Liver (tissue), 3 donors: ENCODE data around the gene ABHD5.
"Not testable (repeated sequence)": the region's sequence is repeated elsewhere in the genome, so short reads cannot be mapped to it uniquely, and the experiment has no call there.

ENCODE experiments used
- FOXA1 ChIP-seq: IDR thresholded peaks from 2 replicates; pipeline ENCODE4 v1.6.1; 2016; ENCODE audit warnings: antibody characterized with exemption
- HNF4A ChIP-seq, 2 donors: conservative IDR thresholded peaks; 2 replicates each; pipeline ENCODE4 v1.6.1; 2016; ENCODE audit warnings: antibody characterized with exemption in 2 of 2, mild to moderate bottlenecking in 2 of 2
- JUND ChIP-seq, 2 donors: IDR thresholded peaks; 2 replicates each; pipeline ENCODE4 v1.6.1; 2016; ENCODE audit warnings: antibody characterized with exemption in 2 of 2
- RAD21 ChIP-seq, 2 donors: IDR thresholded peaks; 2 replicates each; pipeline ENCODE4 v1.6.1; 2016; ENCODE audit warnings: antibody characterized with exemption in 2 of 2, mild to moderate bottlenecking in 2 of 2
- RXRA ChIP-seq, 2 donors: IDR thresholded peaks; 2 replicates each; pipeline ENCODE4 v1.6.1; 2017 to 2018; ENCODE audit warnings: antibody characterized with exemption in 2 of 2, mild to moderate bottlenecking in 1 of 2
- SP1 ChIP-seq: IDR thresholded peaks from 2 replicates; pipeline ENCODE4 v1.6.1; 2018; ENCODE audit warnings: antibody characterized with exemption, mild to moderate bottlenecking
- TAF1 ChIP-seq: conservative IDR thresholded peaks from 2 replicates; pipeline ENCODE4 v1.6.1; 2016; ENCODE audit warnings: antibody characterized with exemption, mild to moderate bottlenecking
- YY1 ChIP-seq: IDR thresholded peaks from 2 replicates; pipeline ENCODE4 v1.6.1; 2016; ENCODE audit warnings: antibody characterized with exemption, mild to moderate bottlenecking
- TF ChIP-seq, protein P1 (sequence below): fragments of 150-350 bp; IDR thresholded peaks from 2 replicates; pipeline ENCODE4 v1.5.1; 2017; ENCODE audit warnings: improper control_type of control experiment, low read depth, low read length; ENCODE audit not compliant: missing input control
- TF ChIP-seq, protein P2 (sequence below): IDR thresholded peaks from 2 replicates; pipeline ENCODE4 v1.6.1; 2016; ENCODE audit warnings: antibody characterized with exemption, mild to moderate bottlenecking
- TF ChIP-seq, protein P3 (sequence below): IDR thresholded peaks from 2 replicates; pipeline ENCODE4 v1.6.1; 2016; ENCODE audit warnings: antibody characterized with exemption
- TF ChIP-seq, protein P4 (sequence below): IDR thresholded peaks from 2 replicates; pipeline ENCODE4 v1.6.1; 2016; ENCODE audit warnings: antibody characterized with exemption
- donor health status: healthy.
- donor health status: healthy.

DNA sequence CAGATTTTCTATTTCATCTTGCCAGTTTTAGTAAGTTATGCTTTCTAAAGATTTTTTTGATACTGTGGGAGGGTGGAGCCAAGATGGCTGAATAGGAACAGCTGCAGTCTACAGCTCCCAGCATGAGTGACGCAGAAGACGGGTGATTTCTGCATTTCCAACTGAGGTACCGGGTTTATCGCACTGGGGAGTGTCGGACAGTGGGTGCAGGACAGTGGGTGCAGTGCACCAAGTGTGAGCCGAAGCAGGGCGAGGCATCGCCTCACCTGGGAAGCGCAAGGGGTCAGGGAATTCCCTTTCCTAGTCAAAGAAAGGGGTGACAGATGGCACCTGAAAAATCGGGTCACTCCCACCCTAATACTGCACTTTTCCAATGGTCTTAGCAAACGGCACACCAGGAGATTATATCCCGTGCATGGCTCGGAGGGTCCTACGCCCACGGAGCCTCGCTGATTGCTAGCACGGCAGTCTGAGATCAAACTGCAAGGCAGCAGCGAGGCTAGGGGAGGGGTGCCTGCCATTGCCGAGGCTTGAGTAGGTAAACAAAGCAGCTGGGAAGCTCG is 11.8 kb upstream of the ABHD5 start:
- not testable (repeated sequence) for TF ChIP-seq RXRA (IDR thresholded peaks at IDR 0.05); YY1; JUND (IDR thresholded peaks at IDR 0.05); SP1; TAF1; HNF4A (conservative IDR thresholded peaks at IDR 0.05); FOXA1; RAD21 (IDR thresholded peaks at IDR 0.05)
- TF ChIP-seq, protein P1, sequence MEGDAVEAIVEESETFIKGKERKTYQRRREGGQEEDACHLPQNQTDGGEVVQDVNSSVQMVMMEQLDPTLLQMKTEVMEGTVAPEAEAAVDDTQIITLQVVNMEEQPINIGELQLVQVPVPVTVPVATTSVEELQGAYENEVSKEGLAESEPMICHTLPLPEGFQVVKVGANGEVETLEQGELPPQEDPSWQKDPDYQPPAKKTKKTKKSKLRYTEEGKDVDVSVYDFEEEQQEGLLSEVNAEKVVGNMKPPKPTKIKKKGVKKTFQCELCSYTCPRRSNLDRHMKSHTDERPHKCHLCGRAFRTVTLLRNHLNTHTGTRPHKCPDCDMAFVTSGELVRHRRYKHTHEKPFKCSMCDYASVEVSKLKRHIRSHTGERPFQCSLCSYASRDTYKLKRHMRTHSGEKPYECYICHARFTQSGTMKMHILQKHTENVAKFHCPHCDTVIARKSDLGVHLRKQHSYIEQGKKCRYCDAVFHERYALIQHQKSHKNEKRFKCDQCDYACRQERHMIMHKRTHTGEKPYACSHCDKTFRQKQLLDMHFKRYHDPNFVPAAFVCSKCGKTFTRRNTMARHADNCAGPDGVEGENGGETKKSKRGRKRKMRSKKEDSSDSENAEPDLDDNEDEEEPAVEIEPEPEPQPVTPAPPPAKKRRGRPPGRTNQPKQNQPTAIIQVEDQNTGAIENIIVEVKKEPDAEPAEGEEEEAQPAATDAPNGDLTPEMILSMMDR, result not testable (repeated sequence)
- TF ChIP-seq, protein P2, sequence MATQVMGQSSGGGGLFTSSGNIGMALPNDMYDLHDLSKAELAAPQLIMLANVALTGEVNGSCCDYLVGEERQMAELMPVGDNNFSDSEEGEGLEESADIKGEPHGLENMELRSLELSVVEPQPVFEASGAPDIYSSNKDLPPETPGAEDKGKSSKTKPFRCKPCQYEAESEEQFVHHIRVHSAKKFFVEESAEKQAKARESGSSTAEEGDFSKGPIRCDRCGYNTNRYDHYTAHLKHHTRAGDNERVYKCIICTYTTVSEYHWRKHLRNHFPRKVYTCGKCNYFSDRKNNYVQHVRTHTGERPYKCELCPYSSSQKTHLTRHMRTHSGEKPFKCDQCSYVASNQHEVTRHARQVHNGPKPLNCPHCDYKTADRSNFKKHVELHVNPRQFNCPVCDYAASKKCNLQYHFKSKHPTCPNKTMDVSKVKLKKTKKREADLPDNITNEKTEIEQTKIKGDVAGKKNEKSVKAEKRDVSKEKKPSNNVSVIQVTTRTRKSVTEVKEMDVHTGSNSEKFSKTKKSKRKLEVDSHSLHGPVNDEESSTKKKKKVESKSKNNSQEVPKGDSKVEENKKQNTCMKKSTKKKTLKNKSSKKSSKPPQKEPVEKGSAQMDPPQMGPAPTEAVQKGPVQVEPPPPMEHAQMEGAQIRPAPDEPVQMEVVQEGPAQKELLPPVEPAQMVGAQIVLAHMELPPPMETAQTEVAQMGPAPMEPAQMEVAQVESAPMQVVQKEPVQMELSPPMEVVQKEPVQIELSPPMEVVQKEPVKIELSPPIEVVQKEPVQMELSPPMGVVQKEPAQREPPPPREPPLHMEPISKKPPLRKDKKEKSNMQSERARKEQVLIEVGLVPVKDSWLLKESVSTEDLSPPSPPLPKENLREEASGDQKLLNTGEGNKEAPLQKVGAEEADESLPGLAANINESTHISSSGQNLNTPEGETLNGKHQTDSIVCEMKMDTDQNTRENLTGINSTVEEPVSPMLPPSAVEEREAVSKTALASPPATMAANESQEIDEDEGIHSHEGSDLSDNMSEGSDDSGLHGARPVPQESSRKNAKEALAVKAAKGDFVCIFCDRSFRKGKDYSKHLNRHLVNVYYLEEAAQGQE, result not testable (repeated sequence)
- TF ChIP-seq, protein P3, sequence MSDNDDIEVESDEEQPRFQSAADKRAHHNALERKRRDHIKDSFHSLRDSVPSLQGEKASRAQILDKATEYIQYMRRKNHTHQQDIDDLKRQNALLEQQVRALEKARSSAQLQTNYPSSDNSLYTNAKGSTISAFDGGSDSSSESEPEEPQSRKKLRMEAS, result not testable (repeated sequence)
- TF ChIP-seq, protein P4, sequence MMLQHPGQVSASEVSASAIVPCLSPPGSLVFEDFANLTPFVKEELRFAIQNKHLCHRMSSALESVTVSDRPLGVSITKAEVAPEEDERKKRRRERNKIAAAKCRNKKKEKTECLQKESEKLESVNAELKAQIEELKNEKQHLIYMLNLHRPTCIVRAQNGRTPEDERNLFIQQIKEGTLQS, result not testable (repeated sequence)
